GM19467 (cell line): ENCODE results near the gene PBXIP1.
A peak's percentile ranks its signal among the peaks of the same experiment; 100 is the strongest.

Experiments
- ATAC-seq: cut with Tn5 transposase; IDR thresholded peaks from one replicate; pipeline ENCODE4 v1.9.1; 2021; ENCODE audit warnings: mild to moderate bottlenecking, moderate library complexity; ENCODE audit not compliant: unreplicated experiment

The PBXIP1 gene

GRCh38 chr1:154973344-154974101 lies 17.6 kb upstream of the PBXIP1 start:
- no peak for ATAC-seq

- ATAC-seq: no peak
These were observed 16.8 kb upstream of the PBXIP1 start for GRCh38 chr1:154972517-154973343.

DNA sequence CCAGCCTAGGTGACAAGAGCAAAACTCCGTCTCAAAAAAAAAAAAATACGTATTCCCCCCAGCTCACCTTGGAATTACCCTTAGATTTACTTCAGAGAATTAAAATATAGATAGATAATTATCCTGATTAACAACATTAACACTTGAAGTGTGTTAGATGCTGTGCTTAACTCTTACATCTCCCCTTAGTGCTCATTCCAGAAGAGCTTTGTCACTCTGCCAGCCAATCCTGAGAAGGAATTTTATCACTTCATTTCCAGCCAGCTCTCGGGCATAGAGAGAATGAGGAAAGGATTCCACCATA lies 16.3 kb upstream of the PBXIP1 start:
- no peak for ATAC-seq

GRCh38 chr1:154971341-154971998 lies 15.6 kb upstream of the PBXIP1 start:
- ATAC-seq: no peak

GRCh38 chr1:154970631-154971340 lies 14.9 kb upstream of the PBXIP1 start, which contains the start of gene SHC1:
SHC1 (minus strand) TSS chr1:154970747; CDS start chr1:154970526, 221 bp downstream.
- ATAC-seq: no peak

GRCh38 chr1:154969860-154970452 lies 14.1 kb upstream of the PBXIP1 start:
- ATAC-seq: no peak

DNA sequence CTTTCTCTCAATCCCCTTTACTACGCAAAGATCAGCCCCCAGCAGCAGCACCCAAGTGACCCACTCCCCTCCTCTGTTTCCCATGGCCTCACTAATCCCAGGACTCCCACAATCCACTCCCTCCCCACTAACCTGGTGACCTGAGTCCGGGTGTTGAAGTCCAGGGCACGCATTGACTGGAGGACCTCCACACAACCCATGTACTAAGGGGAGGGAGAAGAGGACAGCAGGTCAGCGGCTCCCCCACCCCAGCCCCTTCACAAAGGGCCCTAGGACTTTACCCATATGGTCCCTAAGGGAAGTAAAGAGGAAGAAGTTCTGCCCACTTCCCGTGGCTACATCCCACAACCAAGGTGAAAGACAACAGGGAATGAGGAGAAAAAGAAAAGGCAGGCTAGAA lies 13.3 kb upstream of the PBXIP1 start:
- no peak for ATAC-seq

DNA sequence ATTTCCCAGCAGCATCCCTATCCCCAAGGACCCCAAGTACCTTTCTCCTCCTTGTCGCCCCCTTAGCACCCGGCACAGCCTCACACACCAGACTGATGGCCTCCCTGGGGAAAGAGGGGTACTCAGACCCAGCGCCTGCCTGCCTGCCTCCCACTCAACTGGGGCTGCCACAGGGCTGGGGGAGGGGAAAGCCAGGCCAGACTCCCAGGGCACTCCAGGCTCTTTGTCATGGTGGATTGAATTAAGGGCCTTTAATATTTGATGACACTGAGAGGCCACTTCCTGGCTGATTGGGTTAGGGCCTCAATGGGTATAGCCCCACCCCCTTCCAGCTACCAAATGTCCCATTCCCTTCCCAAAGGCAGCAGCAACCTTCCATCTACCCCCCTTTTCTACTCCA lies 12.8 kb upstream of the PBXIP1 start:
- ATAC-seq: no peak

GRCh38 chr1:154967331-154967950 lies 11.5 kb upstream of the PBXIP1 start:
- ATAC-seq: no peak

GRCh38 chr1:154966111-154966510 lies 10.2 kb upstream of the PBXIP1 start:
- no peak for ATAC-seq

DNA sequence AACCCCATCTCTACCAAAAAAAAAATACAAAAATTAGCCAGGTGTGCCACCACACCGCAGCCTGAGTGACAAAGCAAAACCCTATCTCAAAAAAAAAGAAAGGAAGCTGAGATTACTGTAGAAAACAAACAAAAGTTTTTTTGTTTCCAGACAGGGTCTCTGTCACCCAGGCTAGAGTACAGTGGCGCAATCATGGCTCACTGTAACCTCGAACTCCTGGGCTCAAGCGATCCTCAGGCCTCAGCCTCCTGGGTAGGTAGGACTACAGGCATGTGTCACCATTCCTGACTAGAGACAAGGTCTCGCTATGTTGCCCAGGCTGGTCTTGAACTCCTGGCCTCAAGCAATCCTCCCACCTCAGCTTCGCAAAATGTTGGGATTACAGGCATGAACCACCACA lies 8.5 kb upstream of the PBXIP1 start:
- ATAC-seq: no peak

DNA sequence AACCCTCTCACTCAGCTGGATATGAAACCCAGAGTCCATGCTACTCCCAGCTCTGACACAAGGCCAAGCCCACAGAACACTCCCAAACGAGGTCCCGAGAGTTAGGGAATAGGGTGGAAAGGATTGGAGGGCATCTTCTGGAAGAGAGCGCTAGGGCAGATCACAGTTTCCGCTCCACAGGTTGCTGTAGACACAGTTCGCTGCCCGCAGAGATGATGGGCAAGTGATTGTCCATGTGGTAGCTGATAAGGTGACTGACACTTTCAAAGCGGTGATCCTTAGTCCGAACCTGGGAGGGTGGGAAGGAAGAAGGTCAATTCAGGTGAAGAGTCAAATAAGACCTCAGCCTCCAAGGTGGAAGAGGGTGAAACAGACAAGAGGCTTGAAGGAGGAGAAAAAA lies 7.7 kb upstream of the PBXIP1 start:
- no peak for ATAC-seq

GRCh38 chr1:154962795-154963330 lies 7.0 kb upstream of the PBXIP1 start:
- ATAC-seq: no peak

DNA sequence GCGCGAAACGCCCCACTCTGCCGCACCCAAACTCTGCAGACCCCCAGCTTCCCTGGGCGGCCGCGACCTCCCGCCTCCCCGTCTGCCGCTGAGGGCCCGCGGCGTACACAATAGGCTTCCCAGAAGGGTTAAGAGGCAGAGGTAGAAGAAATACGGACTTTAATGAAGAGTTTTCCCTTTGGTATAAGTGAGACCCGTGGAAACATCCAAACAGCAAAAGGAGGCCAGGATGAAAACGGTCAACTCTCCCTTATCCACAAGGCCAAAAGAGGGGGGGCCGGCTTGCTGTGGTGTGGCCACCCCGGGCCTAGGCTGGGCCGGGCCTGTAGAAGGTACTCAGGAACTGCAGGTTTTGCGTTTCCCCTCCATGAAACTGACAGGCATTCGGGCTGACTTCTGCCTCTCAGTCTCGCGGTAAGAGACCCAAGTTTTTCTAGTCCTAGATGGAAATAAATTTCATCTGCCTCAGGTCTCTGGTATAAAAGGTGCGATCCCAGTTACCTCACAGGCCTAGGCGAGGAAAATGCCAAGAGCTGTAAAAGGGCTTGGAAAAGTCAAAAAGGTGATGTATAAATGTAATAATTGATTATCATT lies 6.4 kb upstream of the PBXIP1 start:
- ATAC-seq: peak; percentile 18

DNA sequence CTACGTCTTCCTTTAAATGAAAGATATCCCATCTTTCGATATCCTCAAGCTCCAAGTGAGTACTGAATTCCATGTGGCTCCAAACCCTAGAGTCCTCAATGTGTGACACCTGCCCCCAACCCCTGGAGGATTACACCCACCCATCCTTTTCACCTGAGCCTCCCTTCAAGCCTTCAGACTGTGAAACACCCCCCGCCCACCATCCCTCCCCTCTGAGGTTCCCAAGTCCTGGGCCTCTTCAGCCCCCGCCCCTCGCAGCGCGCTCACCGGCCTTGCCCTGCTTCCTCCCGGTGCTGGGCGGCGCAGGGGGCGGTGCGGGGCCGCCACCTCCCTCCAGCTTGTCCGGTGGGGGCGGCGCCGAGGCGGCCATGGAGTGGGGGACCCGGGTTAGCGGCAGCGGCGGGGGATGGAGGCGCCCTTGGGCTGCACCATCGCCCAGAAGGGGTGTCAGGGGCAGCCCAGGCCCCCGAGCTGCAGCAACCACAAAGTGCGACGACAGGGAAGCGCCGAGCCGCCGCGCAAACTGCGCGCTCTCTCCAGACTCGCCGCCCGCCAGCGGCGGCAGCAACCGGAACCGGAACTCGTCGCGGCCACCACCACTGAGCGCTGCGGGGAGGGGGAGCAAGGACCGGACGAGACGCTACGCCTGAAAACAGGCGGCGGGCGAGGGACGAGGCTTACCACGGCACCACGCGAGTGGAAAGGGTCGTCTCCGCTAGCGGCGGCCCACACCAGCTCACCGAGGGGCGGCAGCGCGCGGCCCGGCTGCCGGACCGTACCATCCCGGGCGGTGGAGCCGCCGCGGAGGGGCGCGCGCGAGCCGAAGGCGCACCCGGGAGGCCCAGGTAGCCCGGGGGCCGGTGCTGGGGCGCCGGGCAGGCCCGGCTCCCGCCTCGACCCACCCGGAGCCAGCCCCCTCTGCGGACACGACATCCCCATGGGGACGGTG lies 5.6 kb upstream of the PBXIP1 start, which contains the start of gene PYGO2:
Gene PYGO2 (minus strand): TSS at position 576 of the 949 bp plus-strand sequence. CDS start 206 bp downstream, at position 370.
- peak; percentile 64 for ATAC-seq

DNA sequence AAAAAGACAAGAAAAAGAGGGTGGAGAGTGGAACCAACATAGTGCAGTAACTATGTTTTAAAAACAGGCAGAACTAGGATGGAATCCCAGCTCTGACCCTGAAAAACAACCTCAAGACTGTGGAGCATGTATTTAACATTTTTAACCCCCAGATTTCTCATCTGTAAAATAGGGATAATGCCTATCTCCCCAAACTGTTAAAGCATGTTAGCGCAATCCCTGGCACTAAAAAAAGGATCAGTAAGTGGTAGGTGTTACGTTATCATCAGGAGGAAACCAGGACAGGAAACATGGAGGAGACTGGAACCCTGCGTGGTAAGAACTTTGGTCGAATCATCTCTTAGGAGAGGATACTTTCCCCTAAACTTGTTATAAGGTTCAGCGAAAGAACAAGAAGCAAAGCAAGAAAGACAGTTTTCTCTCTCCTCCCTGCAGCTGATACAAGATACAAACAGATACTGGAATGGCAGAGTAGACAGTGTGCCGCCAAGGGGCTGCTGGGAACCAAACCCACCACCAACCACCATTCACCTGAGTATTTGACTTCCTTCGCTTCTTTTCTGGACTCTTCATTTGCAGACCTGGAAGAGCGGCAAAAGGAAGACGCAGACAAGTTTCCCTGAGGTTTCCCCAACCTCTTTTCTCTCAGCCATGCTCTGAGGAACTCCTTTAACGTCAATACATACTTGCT lies 4.7 kb upstream of the PBXIP1 start:
- no peak for ATAC-seq

- ATAC-seq: no peak
These were observed 3.5 kb upstream of the PBXIP1 start for GRCh38 chr1:154959426-154959780.
